GM21576 (cell line): ENCODE data around the gene IL12RB2.
"Not testable (repeated sequence)": the region's sequence is repeated elsewhere in the genome, so short reads cannot be mapped to it uniquely, and the experiment has no call there.

ENCODE experiments used
- ATAC-seq: cut with Tn5 transposase; IDR thresholded peaks from one replicate; pipeline ENCODE4 v1.9.1; 2021; ENCODE audit warnings: mild to moderate bottlenecking, moderate library complexity; ENCODE audit not compliant: unreplicated experiment

IL12RB2 gene

GRCh38 chr1:67429528-67430357, 122.1 kb downstream of the IL12RB2 start:
- no peak for ATAC-seq

GRCh38 chr1:67430358-67431155, 122.9 kb downstream of the IL12RB2 start, which contains the start of gene SERBP1:
SERBP1 (minus strand) TSS chr1:67430402; CDS start chr1:67430300, 102 bp downstream.
- peak; percentile 88 for ATAC-seq

- no peak for ATAC-seq
These were observed 123.6 kb downstream of the IL12RB2 start for GRCh38 chr1:67431156-67431765.

GRCh38 chr1:67431869-67432578, 124.4 kb downstream of the IL12RB2 start:
- no peak for ATAC-seq

- ATAC-seq = no peak
These were observed 125.1 kb downstream of the IL12RB2 start for GRCh38 chr1:67432745-67433144.

GRCh38 chr1:67433837-67434236, 126.2 kb downstream of the IL12RB2 start:
- ATAC-seq = no peak

- no peak for ATAC-seq
These were observed 126.8 kb downstream of the IL12RB2 start for GRCh38 chr1:67434491-67434890.

- no peak for ATAC-seq
These were observed 128.9 kb downstream of the IL12RB2 start for GRCh38 chr1:67436511-67437055.

- no peak for ATAC-seq
These were observed 130.3 kb downstream of the IL12RB2 start for GRCh38 chr1:67437961-67438360.

GRCh38 chr1:67439277-67440029, 131.8 kb downstream of the IL12RB2 start:
- no peak for ATAC-seq

- ATAC-seq = no peak
These were observed 132.7 kb downstream of the IL12RB2 start for GRCh38 chr1:67440339-67440738.

- no peak for ATAC-seq
These were observed 133.5 kb downstream of the IL12RB2 start for GRCh38 chr1:67441183-67441582.

- ATAC-seq = no peak
These were observed 134.1 kb downstream of the IL12RB2 start for GRCh38 chr1:67441739-67442281.

GRCh38 chr1:67446014-67446413, 138.3 kb downstream of the IL12RB2 start:
- not testable (repeated sequence) for ATAC-seq
